Endothelial cell of umbilical vein (primary cell): Measurements from ENCODE around the gene PEX19.

ENCODE experiments used
- CTCF ChIP-seq, 2 donors: IDR thresholded peaks; 1 replicate in 1 of 2; 2 replicates in 1 of 2; pipeline ENCODE4 v1.5.1; 2011; ENCODE audit warnings: low read length in 2 of 2, mild to moderate bottlenecking in 2 of 2, moderate library complexity in 2 of 2, control low read depth in 1 of 2, inconsistent platforms in 1 of 2, low read depth in 1 of 2; ENCODE audit not compliant: insufficient read depth in 1 of 2; ENCODE audit errors: extremely low read depth in 1 of 2
- EZH2 ChIP-seq: IDR thresholded peaks from 2 replicates; pipeline ENCODE4 v1.6.1; 2012; ENCODE audit warnings: borderline replicate concordance, low read depth, mild to moderate bottlenecking, moderate library complexity, low read length, inconsistent platforms; ENCODE audit not compliant: severe bottlenecking

- TF ChIP-seq CTCF (IDR thresholded peaks at IDR 0.05; ENCODE audit: extremely low read depth in 1 of 2, insufficient read depth in 1 of 2, low read depth in 1 of 2, low read length in 2 of 2) (no peak), EZH2 (no peak)
Observed at GRCh38 chr1:160285506-160285905, 573 bp upstream of the PEX19 start.
